ENCODE results near the gene RSPH1.

Gene RSPH1

GRCh38 chr21:42533306-42533962, 37.4 kb upstream of the RSPH1 start:
- DNase-seq: no peak
- in situ Hi-C loops (cut with HindIII; ENCODE audit: low pct_ligation_motif_present, low pct_unique_long_range_greater_than_20kb, low sequenced_read_pairs): no loop called here

GRCh38 chr21:42532466-42533181, 36.6 kb upstream of the RSPH1 start:
- no peak for DNase-seq
- in situ Hi-C loops (cut with HindIII; ENCODE audit: low pct_ligation_motif_present, low pct_unique_long_range_greater_than_20kb, low sequenced_read_pairs): no loop called here

GRCh38 chr21:42531771-42532170, 35.7 kb upstream of the RSPH1 start:
- DNase-seq: no peak
- in situ Hi-C loops (cut with HindIII; ENCODE audit: low pct_ligation_motif_present, low pct_unique_long_range_greater_than_20kb, low sequenced_read_pairs): no loop called here

DNA sequence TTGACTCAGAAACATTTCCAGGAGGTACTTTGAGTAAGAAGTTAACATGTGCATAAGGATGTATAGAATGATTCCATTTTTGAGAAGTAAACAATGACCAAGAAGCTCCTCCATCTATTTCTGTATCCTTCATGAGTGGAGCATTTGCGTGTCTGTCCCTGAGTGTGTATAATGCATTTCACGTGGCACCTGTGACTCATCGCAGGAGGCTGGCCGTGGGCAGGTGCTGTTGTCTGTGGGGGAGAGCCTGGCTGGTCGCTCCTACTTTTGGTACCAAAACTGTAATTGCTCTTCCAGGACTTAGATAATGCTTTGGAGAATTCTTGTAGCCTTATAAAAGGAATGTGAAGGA, 34.1 kb upstream of the RSPH1 start:
- no peak for DNase-seq
- in situ Hi-C loops (cut with HindIII; ENCODE audit: low pct_ligation_motif_present, low pct_unique_long_range_greater_than_20kb, low sequenced_read_pairs): no loop called here

GRCh38 chr21:42527489-42528158, 31.6 kb upstream of the RSPH1 start:
- DNase-seq: no peak
- in situ Hi-C loops (cut with HindIII; ENCODE audit: low pct_ligation_motif_present, low pct_unique_long_range_greater_than_20kb, low sequenced_read_pairs): no loop called here

DNA sequence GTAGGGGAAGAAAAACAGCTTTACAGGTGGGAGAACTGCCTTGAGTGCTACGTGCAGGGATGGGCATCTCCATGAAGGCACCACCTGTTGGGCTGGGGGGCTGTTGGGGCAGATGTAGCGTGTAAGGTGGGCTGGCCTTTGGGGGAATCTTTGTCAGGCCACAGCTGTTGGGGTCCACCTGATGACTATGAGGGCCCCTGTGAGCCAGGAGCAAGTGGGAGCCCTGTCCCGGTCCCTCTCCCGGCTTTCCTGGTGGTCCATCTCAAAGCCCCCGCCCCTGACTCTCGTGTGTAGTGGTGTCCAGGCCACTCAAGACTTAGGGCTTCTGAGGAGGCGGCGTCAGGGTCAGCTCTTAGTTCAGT, 31.1 kb upstream of the RSPH1 start:
- DNase-seq: no peak
- in situ Hi-C loops (cut with HindIII; ENCODE audit: low pct_ligation_motif_present, low pct_unique_long_range_greater_than_20kb, low sequenced_read_pairs): no loop called here

DNA sequence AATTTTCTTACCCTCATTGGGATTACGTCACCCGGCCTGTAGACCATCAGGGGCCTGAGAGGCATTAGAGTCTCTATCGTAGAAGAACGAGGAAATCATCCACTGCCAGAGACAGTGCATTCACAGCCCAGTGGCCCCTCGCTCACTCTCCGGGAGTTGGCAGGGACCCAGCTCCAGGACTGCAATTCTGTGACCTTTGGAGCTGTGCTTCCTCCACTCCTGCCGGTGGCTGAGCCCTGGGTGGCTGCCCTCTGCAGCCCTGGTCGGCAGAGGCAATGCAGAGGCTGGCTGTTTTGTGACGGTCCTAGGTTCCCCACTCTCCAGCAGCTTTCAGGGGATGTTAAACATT, 30.3 kb upstream of the RSPH1 start:
- in situ Hi-C loops (cut with HindIII; ENCODE audit: low pct_ligation_motif_present, low pct_unique_long_range_greater_than_20kb, low sequenced_read_pairs): no loop called here
- DNase-seq: no peak

GRCh38 chr21:42525676-42526378, 29.8 kb upstream of the RSPH1 start:
- in situ Hi-C loops (cut with HindIII; ENCODE audit: low pct_ligation_motif_present, low pct_unique_long_range_greater_than_20kb, low sequenced_read_pairs): no loop called here

DNA sequence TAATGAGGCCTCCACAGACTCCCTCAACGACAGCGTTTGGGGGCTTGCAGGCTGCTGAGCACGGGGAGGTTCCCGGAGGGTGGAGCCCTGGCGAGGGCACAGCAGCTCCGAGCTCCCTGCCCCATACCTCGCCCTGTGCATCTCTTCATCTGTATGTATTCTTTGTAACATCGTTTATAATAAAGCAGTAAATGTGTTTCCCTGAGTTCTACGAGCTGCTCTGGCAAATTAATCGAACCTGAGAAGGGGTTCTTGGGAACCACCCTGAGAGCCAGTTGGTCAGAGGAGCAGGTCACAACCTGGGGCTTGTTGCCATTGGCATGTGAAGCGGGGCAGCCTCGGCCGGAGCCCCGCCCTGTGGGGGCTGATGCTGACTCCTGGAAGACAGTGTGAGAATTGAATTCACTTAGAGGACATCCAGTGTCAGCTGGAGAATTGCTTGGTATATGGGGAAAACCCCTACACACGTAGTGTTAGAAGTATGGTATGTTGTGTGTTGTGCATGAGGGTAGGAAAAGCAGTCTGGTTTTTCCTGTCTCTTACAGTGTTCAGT, 29.1 kb upstream of the RSPH1 start:
- DNase-seq: no peak
- in situ Hi-C loops (cut with HindIII; ENCODE audit: low pct_ligation_motif_present, low pct_unique_long_range_greater_than_20kb, low sequenced_read_pairs): no loop called here

More at GRCh38 chr21:42525676-42526378, 29.8 kb upstream of the RSPH1 start:
- no peak for DNase-seq

DNA sequence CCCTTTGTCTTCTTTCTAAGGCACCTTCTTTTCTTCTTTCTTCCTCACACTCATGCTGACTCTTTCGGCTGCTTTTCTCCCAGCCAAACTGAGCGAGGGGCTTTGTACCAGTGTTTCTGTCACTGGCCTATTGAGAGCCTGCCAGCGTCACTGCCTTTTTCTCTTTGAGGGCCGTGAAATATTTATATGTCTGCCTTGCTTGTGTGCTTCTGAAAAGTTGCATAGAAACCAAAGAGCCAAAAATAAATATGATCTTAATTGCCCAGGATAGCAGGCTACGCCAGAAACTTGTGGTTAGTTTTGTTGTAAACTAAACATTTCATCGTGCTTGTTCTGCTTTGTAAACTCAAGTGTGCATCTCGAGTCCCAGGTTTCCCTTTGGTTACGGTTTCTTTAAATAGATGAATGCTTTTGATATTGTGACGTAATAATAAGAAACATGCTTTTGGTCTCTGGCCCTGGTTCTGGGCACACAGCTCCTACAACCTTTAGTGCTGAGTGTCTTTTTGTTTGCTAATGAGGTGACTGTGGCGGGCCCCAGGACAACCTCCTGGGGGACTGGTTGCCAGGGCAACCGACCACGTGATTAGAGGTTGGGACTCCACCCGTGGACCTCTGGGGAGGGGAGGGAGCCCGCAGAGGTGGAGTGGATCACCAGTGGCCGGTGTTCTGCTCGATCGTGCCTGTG, 28.5 kb upstream of the RSPH1 start:
- in situ Hi-C loops (cut with HindIII; ENCODE audit: low pct_ligation_motif_present, low pct_unique_long_range_greater_than_20kb, low sequenced_read_pairs): no loop called here
- no peak for DNase-seq

- in situ Hi-C loops (cut with HindIII; ENCODE audit: low pct_ligation_motif_present, low pct_unique_long_range_greater_than_20kb, low sequenced_read_pairs): no loop called here
Measured at GRCh38 chr21:42523941-42524340, 27.9 kb upstream of the RSPH1 start.

DNA sequence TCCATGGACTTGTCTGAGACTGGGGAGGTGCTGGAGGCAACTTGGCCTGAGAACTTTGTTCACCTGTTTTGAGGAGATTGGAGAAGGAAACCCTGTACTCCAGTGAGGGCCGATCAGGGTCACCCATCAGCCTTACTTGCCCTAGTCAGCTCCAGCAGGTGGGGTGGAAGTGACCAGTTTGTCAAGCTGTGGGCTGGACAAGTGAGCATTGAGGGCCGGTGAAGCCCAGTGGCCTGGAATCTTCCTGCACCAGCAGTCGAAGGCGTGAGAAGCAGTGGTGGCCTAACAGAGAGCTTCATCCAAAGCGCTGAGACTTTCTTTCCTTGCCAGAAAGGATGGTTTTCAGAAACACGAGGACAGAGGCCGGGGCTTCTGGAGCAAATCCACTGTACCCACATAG, 27.2 kb upstream of the RSPH1 start:
- in situ Hi-C loops (cut with HindIII; ENCODE audit: low pct_ligation_motif_present, low pct_unique_long_range_greater_than_20kb, low sequenced_read_pairs): no loop called here
- no peak for DNase-seq

More at GRCh38 chr21:42523941-42524340, 27.9 kb upstream of the RSPH1 start:
- no peak for DNase-seq

GRCh38 chr21:42522771-42523170, 26.7 kb upstream of the RSPH1 start:
- DNase-seq: no peak
- in situ Hi-C loops (cut with HindIII; ENCODE audit: low pct_ligation_motif_present, low pct_unique_long_range_greater_than_20kb, low sequenced_read_pairs): no loop called here

GRCh38 chr21:42522271-42522670, 26.2 kb upstream of the RSPH1 start:
- in situ Hi-C loops (cut with HindIII; ENCODE audit: low pct_ligation_motif_present, low pct_unique_long_range_greater_than_20kb, low sequenced_read_pairs): no loop called here
- no peak for DNase-seq

GRCh38 chr21:42521805-42522204, 25.8 kb upstream of the RSPH1 start:
- no peak for DNase-seq
- in situ Hi-C loops (cut with HindIII; ENCODE audit: low pct_ligation_motif_present, low pct_unique_long_range_greater_than_20kb, low sequenced_read_pairs): no loop called here

DNA sequence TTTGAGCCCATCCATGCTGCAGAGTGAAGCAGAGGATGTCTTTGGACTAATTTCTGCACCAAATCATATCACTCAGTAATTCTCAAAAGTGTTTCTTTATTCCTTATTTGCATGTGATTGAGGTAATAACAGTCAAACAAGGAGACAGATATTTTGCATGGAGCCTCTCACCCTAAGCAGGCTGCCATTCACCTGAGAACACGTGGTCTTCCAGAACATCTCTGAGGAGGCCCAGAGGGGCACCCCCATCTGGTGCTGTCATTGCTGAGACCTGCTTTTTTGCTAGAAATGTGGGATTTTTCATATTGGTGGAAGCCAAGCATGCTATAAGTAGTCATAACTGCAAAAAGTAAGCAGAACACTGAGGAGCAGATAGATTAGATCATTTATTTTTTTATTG, 25.4 kb upstream of the RSPH1 start:
- DNase-seq: no peak
- in situ Hi-C loops (cut with HindIII; ENCODE audit: low pct_ligation_motif_present, low pct_unique_long_range_greater_than_20kb, low sequenced_read_pairs): no loop called here

DNA sequence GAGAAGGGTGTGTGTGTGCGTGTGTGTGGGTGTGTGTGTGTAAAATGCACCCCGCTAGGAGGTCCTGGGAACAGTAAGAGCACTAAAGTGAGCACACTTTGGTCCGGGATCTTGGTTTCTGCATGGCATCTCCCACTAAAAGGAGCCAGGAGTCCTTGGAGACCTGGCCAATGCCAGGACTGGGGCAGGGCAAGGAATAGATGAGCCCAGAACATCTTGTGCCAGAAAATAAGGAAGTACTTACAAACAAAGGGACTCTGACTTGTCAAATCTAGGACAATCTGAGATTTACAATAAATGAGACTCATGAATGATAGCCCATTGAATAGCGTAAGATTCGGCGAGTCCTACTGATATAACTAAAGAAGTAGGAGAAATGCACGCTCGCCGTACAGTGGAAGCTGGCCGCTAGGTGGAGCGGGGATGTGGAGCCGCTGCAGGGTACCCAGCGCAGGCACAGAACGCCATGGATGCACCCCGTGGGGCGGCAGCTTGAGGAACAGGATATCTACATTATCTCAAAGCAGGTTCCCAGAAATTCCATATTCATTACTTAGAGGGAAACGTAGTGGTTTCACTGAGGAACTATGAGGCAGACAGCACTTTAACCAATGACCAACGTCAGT, 24.7 kb upstream of the RSPH1 start:
- in situ Hi-C loops (cut with HindIII; ENCODE audit: low pct_ligation_motif_present, low pct_unique_long_range_greater_than_20kb, low sequenced_read_pairs): no loop called here
- DNase-seq: no peak

GRCh38 chr21:42518626-42519025, 22.6 kb upstream of the RSPH1 start:
- DNase-seq: no peak
- in situ Hi-C loops (cut with HindIII; ENCODE audit: low pct_ligation_motif_present, low pct_unique_long_range_greater_than_20kb, low sequenced_read_pairs): no loop called here

All from ACHN (cell line).